PFSK-1 (cell line): Measurements from ENCODE around the gene HOXC10.

Experiments used
- FOXP2 ChIP-seq: optimal IDR thresholded peaks from 2 replicates; pipeline ENCODE3; 2011; ENCODE audit warnings: borderline replicate concordance, control low read depth, inconsistent platforms; ENCODE audit not compliant: insufficient read depth; ENCODE audit errors: extremely low read length, extremely low read depth
- POLR2AphosphoS5 ChIP-seq: IDR thresholded peaks from 2 replicates; pipeline ENCODE4 v1.6.1; 2012; ENCODE audit warnings: low read depth, mild to moderate bottlenecking, control low read depth, low read length, moderate library complexity
- SIN3A ChIP-seq: IDR thresholded peaks from 2 replicates; pipeline ENCODE4 v1.6.1; 2012; ENCODE audit warnings: mild to moderate bottlenecking, low read length, moderate library complexity, borderline replicate concordance; ENCODE audit not compliant: insufficient read depth
- TAF1 ChIP-seq: IDR thresholded peaks from 2 replicates; pipeline ENCODE4 v1.6.1; 2012; ENCODE audit warnings: low read length, control low read depth, borderline replicate concordance; ENCODE audit not compliant: insufficient read depth
- TF ChIP-seq, protein P1 (sequence below), 2 experiments: IDR thresholded peaks; 2 replicates each; pipeline versions ENCODE4 v1.6.1 to v1.8.0; 2011 to 2012; ENCODE audit warnings: low read depth in 2 of 2, low read length in 2 of 2, control low read depth in 1 of 2, inconsistent platforms in 1 of 2, mild to moderate bottlenecking in 1 of 2, moderate library complexity in 1 of 2; ENCODE audit not compliant: insufficient read depth in 1 of 2

The HOXC10 gene

DNA sequence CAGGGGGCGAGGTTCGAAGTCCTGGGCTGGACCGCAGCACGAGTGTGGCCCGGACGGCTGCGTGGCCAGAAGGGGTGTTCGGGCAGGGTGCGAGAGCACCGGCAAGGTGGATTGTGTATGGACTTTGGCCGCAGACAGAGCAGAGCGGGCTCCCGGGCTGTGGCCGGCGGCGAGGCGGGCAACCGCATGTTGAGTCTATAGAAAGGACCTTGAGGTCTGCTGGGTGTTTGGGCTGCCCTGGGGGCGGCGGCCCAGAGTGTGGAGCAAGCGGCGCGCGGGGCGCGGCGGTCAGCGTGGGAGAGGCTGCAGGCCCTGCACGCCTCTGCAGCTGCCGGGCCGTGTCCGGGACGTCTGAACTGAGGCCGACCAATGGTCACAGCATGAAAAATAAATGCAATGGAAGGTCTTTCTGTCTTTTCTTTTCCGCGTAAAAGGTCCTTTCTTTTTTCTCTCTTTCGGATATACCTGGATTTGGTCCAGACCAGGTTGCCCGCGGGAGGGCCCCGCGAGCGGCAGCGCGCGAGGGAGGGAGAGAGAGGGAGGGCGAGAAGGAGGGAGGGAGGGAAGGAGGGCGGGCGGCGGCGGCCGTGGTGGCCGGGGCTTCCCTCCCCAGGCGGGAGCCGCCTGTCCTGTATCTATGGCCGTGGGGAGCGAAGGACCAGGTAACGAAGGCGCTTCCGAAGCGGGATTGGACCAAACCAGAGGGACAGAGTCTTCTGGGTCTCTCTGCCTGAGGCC lies 9.5 kb downstream of the HOXC10 start:
- no peak for TF ChIP-seq SIN3A
- TF ChIP-seq FOXP2 = no peak
- TF ChIP-seq TAF1 = no peak
- TF ChIP-seq, protein P1, sequence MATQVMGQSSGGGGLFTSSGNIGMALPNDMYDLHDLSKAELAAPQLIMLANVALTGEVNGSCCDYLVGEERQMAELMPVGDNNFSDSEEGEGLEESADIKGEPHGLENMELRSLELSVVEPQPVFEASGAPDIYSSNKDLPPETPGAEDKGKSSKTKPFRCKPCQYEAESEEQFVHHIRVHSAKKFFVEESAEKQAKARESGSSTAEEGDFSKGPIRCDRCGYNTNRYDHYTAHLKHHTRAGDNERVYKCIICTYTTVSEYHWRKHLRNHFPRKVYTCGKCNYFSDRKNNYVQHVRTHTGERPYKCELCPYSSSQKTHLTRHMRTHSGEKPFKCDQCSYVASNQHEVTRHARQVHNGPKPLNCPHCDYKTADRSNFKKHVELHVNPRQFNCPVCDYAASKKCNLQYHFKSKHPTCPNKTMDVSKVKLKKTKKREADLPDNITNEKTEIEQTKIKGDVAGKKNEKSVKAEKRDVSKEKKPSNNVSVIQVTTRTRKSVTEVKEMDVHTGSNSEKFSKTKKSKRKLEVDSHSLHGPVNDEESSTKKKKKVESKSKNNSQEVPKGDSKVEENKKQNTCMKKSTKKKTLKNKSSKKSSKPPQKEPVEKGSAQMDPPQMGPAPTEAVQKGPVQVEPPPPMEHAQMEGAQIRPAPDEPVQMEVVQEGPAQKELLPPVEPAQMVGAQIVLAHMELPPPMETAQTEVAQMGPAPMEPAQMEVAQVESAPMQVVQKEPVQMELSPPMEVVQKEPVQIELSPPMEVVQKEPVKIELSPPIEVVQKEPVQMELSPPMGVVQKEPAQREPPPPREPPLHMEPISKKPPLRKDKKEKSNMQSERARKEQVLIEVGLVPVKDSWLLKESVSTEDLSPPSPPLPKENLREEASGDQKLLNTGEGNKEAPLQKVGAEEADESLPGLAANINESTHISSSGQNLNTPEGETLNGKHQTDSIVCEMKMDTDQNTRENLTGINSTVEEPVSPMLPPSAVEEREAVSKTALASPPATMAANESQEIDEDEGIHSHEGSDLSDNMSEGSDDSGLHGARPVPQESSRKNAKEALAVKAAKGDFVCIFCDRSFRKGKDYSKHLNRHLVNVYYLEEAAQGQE (IDR thresholded peaks at IDR 0.05; ENCODE audit: insufficient read depth in 1 of 2, low read depth in 2 of 2, low read length in 2 of 2) = no peak
- TF ChIP-seq POLR2AphosphoS5 = no peak

- TF ChIP-seq, protein P1 (IDR thresholded peaks at IDR 0.05; ENCODE audit: insufficient read depth in 1 of 2, low read depth in 2 of 2, low read length in 2 of 2) = no peak
- TF ChIP-seq FOXP2 (no peak), SIN3A (no peak), TAF1 (no peak), POLR2AphosphoS5 (no peak)
Measured at GRCh38 chr12:53995002-53995377, 10.0 kb downstream of the HOXC10 start.

GRCh38 chr12:53995378-53996239 lies 10.7 kb downstream of the HOXC10 start:
- no peak for TF ChIP-seq FOXP2
- TF ChIP-seq, protein P1 (IDR thresholded peaks at IDR 0.05; ENCODE audit: insufficient read depth in 1 of 2, low read depth in 2 of 2, low read length in 2 of 2) = no peak
- TF ChIP-seq POLR2AphosphoS5 = no peak
- TF ChIP-seq SIN3A = no peak
- TF ChIP-seq TAF1 = no peak

DNA sequence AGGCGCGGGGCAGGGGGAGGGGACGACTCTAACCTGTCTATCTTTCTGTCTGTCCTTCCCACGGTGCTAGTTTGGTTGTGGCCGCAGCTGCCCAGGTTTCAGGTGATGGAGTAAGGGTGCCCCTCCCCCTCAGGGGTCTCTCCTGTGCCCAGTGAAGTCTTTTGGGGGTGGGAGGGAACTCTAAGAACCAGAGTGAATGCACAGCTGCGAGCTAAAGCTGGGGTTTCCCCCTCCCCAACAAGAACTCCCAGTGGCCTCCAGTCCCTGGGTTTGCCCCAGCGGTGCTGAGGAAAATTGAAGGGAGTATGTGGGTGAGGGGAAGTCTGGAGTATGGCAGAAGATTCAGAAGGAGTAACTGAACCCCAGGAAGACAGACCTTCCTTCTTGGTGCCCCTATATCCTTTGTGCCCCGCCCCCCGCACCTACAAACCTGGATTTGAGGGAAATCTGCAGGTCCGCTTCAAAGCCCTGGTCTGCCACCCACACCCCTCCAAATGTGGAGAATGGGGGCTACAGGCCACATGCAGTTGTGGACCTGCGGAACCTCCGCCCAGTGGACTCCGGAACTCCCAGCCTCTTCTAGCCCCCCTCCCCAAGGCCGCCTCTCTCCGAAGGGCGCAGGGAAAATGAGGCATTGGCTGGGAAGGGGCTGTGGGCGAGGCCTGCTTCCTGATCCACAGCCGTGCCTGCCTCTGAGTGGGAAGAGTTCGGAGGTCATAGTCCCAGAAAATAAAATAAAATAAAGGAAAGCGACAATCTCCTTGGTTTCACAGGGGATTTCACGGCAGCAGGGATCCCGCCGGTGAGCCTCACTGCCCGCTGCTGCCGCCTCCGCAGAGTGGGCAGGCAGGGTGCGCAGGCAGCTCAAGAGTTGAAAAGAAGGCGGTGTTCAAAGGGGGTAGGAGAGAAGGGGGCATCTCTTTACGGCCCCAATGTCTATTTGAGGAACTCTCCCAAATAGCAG lies 11.6 kb downstream of the HOXC10 start:
- TF ChIP-seq TAF1 = no peak
- TF ChIP-seq SIN3A = no peak
- TF ChIP-seq, protein P1 (IDR thresholded peaks at IDR 0.05; ENCODE audit: insufficient read depth in 1 of 2, low read depth in 2 of 2, low read length in 2 of 2) = no peak
- TF ChIP-seq FOXP2 = no peak
- TF ChIP-seq POLR2AphosphoS5 = no peak
